Activated CD8-positive, alpha-beta T cell treated with anti-CD3 and anti-CD28 coated beads for 36 hours (primary cell): ENCODE data around the gene ANXA11. TPM values are rescaled to one million over a fixed set of nuclear protein-coding genes. Genes with fewer than 3 reads are reported as not detected.
A peak's percentile ranks its signal among the peaks of the same experiment; 100 is the strongest.
"Not testable (repeated sequence)": the region's sequence is repeated elsewhere in the genome, so short reads cannot be mapped to it uniquely, and the experiment has no call there.

Source experiments
- ATAC-seq: fragments of 200-7000 bp; cut with Tn5 transposase; one replicate; pipeline ENCODE4 v1.10.0; 2021; ENCODE audit warnings: mild to moderate bottlenecking, moderate library complexity
- CTCF ChIA-PET: fragments of 350-600 bp; sonication (Branson Sonifier 250); formaldehyde crosslinking; loops from one replicate; lab custom pipeline; 2021; ENCODE audit warnings: antibody characterized with exemption; lab: Charles Lee
- POLR2A ChIA-PET: fragments of 350-600 bp; sonication (Branson Sonifier 250); formaldehyde crosslinking; loops from one replicate; lab custom pipeline; 2021; ENCODE audit warnings: antibody characterized with exemption; lab: Charles Lee
- DNase-seq: peaks from one replicate; pipeline ENCODE4 v3.0.0-alpha.2; 2020
- H3K27ac Mint-ChIP-seq: one replicate; pipeline ENCODE4 v1.8.0; 2021; ENCODE audit warnings: mild to moderate bottlenecking, mixed read lengths
- H3K27me3 Mint-ChIP-seq: one replicate; pipeline ENCODE4 v1.8.0; 2021; ENCODE audit warnings: mixed read lengths
- H3K36me3 Mint-ChIP-seq: one replicate; pipeline ENCODE4 v1.8.0; 2021; ENCODE audit warnings: low read depth, mixed read lengths
- H3K4me1 Mint-ChIP-seq: one replicate; pipeline ENCODE4 v1.8.0; 2021; ENCODE audit warnings: low read depth, mixed read lengths
- H3K4me3 Mint-ChIP-seq: one replicate; pipeline ENCODE4 v1.8.0; 2021; ENCODE audit warnings: mild to moderate bottlenecking, moderate library complexity, mixed read lengths
- H3K9me3 Mint-ChIP-seq: one replicate; pipeline ENCODE4 v1.8.0; 2021; ENCODE audit warnings: mixed read lengths
- intact Hi-C: fragments of 100-400 bp; cut with micrococcal nuclease; formaldehyde crosslinking; loops from one replicate; pipeline ENCODE4 v1.10.0; 2022
- total RNA-seq, 2 experiments: library from RNA; stranded (reverse); gene quantifications; one replicate each; pipeline ENCODE4 v1.2.3, GENCODE V29; 2021

The ANXA11 gene
- total RNA-seq, 2 experiments from 2014 or later: 226 to 238 TPM

DNA sequence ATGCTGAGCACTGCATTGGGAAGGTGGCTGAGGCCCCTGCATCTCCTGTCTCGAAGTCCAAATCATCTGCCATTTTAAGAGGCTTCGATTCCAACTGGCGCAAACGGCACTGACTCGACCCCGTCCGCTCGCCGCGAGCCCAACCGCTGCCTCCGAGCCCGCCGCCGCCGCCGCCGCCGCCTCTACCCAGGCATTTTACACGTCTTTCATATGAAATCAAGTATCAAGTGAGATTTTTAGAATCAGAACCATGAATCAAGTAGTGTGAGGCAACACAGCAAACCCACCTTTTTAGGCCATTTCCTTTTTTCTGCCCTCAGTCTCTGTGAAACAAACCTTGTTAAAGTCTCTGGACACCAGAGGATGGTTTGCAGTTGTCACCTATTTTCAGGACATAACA, 42.3 kb upstream of the ANXA11 start:
- H3K9me3 Mint-ChIP-seq, DNase-seq, H3K27ac Mint-ChIP-seq, H3K27me3 Mint-ChIP-seq, ATAC-seq, POLR2A ChIA-PET, H3K36me3 Mint-ChIP-seq, CTCF ChIA-PET, H3K4me1 Mint-ChIP-seq, H3K4me3 Mint-ChIP-seq, intact Hi-C loops: not testable (repeated sequence)

GRCh38 chr10:80244371-80244770, 39.0 kb upstream of the ANXA11 start:
- H3K4me3 Mint-ChIP-seq, CTCF ChIA-PET, ATAC-seq, POLR2A ChIA-PET, H3K27me3 Mint-ChIP-seq, DNase-seq, H3K9me3 Mint-ChIP-seq, H3K27ac Mint-ChIP-seq, intact Hi-C loops, H3K36me3 Mint-ChIP-seq, H3K4me1 Mint-ChIP-seq: not testable (repeated sequence)

GRCh38 chr10:80242341-80242740, 37.0 kb upstream of the ANXA11 start:
- H3K27ac Mint-ChIP-seq, H3K9me3 Mint-ChIP-seq, H3K4me1 Mint-ChIP-seq, intact Hi-C loops, CTCF ChIA-PET, DNase-seq, H3K36me3 Mint-ChIP-seq, H3K4me3 Mint-ChIP-seq, ATAC-seq, POLR2A ChIA-PET, H3K27me3 Mint-ChIP-seq: not testable (repeated sequence)

- H3K27ac Mint-ChIP-seq, DNase-seq, H3K4me3 Mint-ChIP-seq, POLR2A ChIA-PET, H3K9me3 Mint-ChIP-seq, intact Hi-C loops, H3K4me1 Mint-ChIP-seq, CTCF ChIA-PET, ATAC-seq, H3K36me3 Mint-ChIP-seq, H3K27me3 Mint-ChIP-seq: not testable (repeated sequence)
Observed at GRCh38 chr10:80236457-80236856, 31.1 kb upstream of the ANXA11 start.

- not testable (repeated sequence) for H3K4me3 Mint-ChIP-seq
Observed at GRCh38 chr10:80234331-80235235, 29.2 kb upstream of the ANXA11 start.

DNA sequence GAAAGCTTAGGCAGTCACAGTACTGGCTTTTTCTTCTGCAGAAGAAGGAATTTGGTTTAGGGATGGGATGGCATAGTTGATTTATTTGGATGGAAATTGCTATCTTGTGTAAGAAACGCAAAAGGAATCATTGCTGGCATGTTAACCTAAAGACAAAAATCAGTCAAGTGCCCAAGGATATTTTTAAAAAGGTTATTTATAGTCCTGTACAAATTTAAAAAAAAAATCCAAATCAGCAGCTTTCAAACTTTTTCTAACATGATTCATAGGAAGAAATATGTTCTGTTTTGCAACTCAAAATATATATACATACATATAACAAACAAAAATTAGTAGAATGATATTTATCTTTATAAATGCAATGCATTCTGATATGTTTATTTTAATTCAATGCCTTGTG, 28.5 kb upstream of the ANXA11 start:
- H3K27me3 Mint-ChIP-seq, H3K27ac Mint-ChIP-seq, ATAC-seq, H3K4me1 Mint-ChIP-seq, POLR2A ChIA-PET, H3K9me3 Mint-ChIP-seq, intact Hi-C loops, DNase-seq, H3K4me3 Mint-ChIP-seq, H3K36me3 Mint-ChIP-seq, CTCF ChIA-PET: not testable (repeated sequence)

More at GRCh38 chr10:80234331-80235235, 29.2 kb upstream of the ANXA11 start:
- ATAC-seq, CTCF ChIA-PET, intact Hi-C loops, H3K27ac Mint-ChIP-seq, DNase-seq, H3K27me3 Mint-ChIP-seq, H3K36me3 Mint-ChIP-seq, POLR2A ChIA-PET, H3K9me3 Mint-ChIP-seq, H3K4me1 Mint-ChIP-seq: not testable (repeated sequence)

- H3K4me1 Mint-ChIP-seq, CTCF ChIA-PET, DNase-seq, H3K9me3 Mint-ChIP-seq, H3K36me3 Mint-ChIP-seq, H3K4me3 Mint-ChIP-seq, H3K27me3 Mint-ChIP-seq, intact Hi-C loops, H3K27ac Mint-ChIP-seq, ATAC-seq: not testable (repeated sequence)
- POLR2A ChIA-PET: interaction anchor here (0.6 kb wide), 1 partner anchor 38 kb away, joined by 3 read pairs; no protein-coding TSS in a partner anchor
Observed at GRCh38 chr10:80226723-80227122, 21.4 kb upstream of the ANXA11 start.

DNA sequence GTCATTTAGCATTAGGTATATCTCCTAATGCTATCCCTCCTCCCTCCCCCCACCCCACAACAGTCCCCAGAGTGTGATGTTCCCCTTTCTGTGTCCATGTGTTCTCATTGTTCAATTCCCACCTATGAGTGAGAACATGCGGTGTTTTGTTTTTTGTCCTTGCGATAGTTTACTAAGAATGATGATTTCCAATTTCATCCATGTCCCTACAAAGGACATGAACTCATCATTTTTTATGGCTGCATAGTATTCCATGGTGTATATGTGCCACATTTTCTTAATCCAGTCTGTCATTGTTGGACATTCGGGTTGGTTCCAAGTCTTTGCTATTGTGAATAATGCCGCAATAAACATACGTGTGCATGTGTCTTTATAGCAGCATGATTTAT, 17.7 kb upstream of the ANXA11 start:
- H3K27me3 Mint-ChIP-seq, H3K36me3 Mint-ChIP-seq, H3K4me1 Mint-ChIP-seq, H3K9me3 Mint-ChIP-seq, intact Hi-C loops, H3K27ac Mint-ChIP-seq, DNase-seq, ATAC-seq, H3K4me3 Mint-ChIP-seq: not testable (repeated sequence)
- CTCF ChIA-PET: interaction anchor here (0.6 to 3.9 kb wide), 27 partner anchors 8 to 176 kb away, joined by 3 to 114 read pairs (median 5); partner anchors contain the start of gene PLAC9
- POLR2A ChIA-PET: interaction anchor here (1.7 kb wide), 1 partner anchor 79 kb away, joined by 8 read pairs; no protein-coding TSS in a partner anchor

DNA sequence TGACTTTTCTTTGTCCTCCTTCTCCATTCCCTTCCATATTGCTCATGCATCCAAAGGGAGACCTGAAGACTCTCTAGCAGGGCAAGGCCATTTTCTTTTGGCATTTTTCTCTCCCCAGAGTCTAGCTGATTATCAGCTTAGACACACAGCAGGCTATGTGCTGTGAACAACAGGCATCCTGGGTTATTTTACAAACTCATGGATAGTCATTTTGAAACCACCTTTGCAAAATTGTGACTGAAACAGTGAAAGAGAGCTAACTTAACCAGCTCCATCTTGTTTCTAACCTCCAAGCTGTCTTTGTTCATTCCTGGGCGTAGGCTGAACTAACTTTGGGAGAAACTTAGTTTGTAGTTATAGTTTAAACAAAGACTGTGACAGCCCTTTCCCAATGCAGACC, 13.5 kb upstream of the ANXA11 start:
- H3K27ac Mint-ChIP-seq, H3K4me3 Mint-ChIP-seq, H3K9me3 Mint-ChIP-seq, DNase-seq, POLR2A ChIA-PET, H3K4me1 Mint-ChIP-seq, H3K36me3 Mint-ChIP-seq, intact Hi-C loops, H3K27me3 Mint-ChIP-seq: not testable (repeated sequence)
- CTCF ChIA-PET: interaction anchor here (0.7 to 1.4 kb wide), 2 partner anchors 11 to 75 kb away, joined by 3 read pairs; no protein-coding TSS in a partner anchor
- ATAC-seq: peak; percentile 76

DNA sequence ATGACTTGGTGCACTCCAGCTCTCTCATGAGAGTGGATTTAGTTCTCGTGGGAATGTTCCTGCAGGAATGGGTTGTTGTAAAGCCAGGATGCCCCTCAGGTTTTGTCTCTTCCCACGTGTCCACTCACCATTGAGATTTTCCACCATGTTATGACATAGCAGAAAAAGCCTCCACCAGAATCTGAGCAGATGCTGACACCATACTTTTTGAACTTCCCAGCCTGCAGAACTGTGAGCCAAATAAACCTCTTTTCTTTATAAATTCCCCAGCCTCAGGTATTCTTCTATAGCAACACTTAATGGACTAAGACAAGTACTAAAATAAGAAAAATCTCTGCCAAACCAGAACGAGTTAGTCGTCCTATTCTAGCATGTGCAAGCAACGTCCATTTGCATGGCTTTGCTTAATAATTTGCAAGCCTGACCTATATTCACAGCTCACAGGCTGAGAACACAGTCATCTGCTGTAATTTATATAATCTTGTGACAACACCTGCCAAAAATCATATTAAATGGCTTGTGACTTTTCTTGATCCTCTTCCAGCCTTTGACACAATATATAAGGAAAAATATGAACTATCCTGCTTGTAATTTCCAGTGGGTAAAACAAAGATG, 9.1 kb upstream of the ANXA11 start:
- H3K36me3 Mint-ChIP-seq, intact Hi-C loops, ATAC-seq, DNase-seq, H3K27ac Mint-ChIP-seq, POLR2A ChIA-PET, H3K27me3 Mint-ChIP-seq, H3K9me3 Mint-ChIP-seq, H3K4me3 Mint-ChIP-seq: not testable (repeated sequence)
- peaks cover 11% of the 10 kb centered on the region for H3K4me1 Mint-ChIP-seq
- CTCF ChIA-PET: interaction anchor here (1.7 kb wide), 1 partner anchor 30 kb away, joined by 4 read pairs; no protein-coding TSS in a partner anchor

DNA sequence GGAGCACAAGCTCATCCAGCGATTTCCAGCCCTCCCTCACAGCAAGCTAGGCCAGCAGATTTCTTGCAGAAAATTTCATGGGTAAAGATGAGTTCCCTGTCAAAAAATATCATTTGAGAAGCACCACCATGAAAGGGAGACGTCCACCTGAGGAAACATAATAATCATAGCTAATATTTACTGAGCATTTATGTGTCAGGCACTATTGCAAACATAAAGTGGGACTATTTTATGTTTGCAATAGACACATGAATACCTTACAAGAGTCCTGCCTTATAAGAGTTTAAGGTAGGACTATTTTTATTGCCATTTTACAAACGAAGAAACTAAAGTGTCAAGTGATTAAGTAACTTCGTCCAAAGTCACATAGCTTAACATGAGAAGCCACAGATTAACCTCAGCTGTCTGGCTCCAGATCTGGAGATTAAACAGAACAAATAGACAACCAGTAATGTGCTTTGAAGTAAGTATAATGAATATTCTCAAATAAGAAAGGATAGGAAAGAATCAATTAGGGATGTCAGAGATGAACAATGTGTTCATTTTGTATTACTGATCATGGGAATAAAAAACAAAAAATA, 7.3 kb upstream of the ANXA11 start:
- H3K4me3 Mint-ChIP-seq, POLR2A ChIA-PET, H3K9me3 Mint-ChIP-seq, DNase-seq, H3K4me1 Mint-ChIP-seq, H3K27ac Mint-ChIP-seq, H3K27me3 Mint-ChIP-seq, ATAC-seq, intact Hi-C loops, H3K36me3 Mint-ChIP-seq: not testable (repeated sequence)
- CTCF ChIA-PET: interaction anchor here (1.2 to 2.2 kb wide), 4 partner anchors 10 to 69 kb away, joined by 3 to 10 read pairs (median 4); no protein-coding TSS in a partner anchor
